IPS DF 4.7 (cell line): ENCODE results near the gene CETN1.

Experiments used
- DNase-seq: peaks from one replicate; pipeline ENCODE4 v3.0.0-alpha.2; 2013; ENCODE audit warnings: low spot score; ENCODE audit errors: extremely low read depth

The CETN1 gene

DNA sequence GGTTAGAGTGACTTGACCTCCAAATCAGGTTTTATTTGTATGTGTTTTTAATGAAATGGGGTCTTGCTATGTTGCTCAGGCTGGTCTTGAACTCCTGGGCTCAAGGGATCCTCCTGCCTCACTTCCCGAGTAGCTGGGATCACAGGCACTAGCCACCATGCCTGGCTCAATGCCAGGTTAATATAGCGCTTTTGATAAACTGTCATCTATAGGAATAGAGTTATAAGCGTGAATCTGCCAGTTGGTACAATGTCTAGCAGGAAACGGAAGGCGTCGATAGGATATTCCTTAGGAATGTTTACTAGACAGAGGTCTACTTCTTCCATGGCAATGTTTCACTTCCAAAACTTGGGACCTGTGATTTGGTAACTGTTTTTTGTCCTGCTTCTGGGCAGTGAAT is 42.1 kb downstream of the CETN1 start:
- DNase-seq = no peak

- DNase-seq = no peak
Observed at GRCh38 chr18:623761-624620, 43.8 kb downstream of the CETN1 start.

DNA sequence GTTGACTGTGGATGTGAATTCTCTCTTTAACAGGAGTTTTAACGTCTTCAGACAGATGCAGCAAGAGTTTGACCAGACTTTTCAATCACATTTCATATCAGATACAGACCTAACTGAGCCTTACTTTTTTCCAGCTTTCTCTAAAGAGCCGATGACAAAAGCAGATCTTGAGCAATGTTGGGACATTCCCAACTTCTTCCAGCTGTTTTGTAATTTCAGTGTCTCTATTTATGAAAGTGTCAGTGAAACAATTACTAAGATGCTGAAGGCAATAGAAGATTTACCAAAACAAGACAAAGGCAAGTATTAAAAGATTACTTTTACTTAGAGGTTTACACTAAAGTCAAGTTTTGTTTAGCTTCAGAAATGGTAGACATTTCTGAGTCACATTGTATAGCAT is 47.1 kb downstream of the CETN1 start:
- DNase-seq = no peak

- no peak for DNase-seq
Observed at GRCh38 chr18:629269-630150, 49.3 kb downstream of the CETN1 start.

DNA sequence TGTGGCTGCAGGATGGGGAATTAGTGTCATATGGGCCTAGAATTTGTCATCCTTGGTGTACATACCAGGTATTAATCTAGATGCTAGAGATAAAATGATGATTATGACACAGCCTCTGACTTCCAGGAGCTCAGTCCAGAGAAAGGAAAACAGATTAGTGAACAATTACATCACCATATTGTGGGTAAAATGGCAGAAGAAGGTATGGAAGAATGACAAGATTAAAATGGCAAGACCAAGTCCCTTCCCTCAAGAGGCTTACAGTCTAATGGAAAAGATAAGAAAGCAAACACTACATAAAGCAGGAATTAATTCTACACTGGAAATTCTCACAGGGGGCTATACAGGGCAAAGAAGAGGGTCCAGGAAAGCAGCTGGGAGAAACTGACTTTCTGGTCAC is 51.4 kb downstream of the CETN1 start:
- no peak for DNase-seq
